ENCODE results near the gene HHEX.

The HHEX gene

DNA sequence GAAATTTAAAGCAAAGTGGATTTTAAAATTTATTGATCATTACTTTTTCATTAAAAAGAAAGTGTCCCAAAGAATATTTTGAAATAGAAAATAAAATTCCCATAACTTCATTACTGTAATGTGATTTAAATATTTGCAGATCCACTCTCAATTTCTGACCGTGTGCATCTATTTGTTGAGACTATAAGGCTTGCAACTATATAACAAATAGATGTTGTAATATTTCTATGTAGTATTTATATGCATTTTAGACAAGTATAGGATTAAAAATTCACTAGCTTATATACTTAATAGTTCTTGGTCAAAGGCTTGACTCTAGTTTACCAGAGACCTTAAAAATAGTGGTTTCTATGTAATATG is 3.8 kb downstream of the HHEX start:
- DNase-seq = no peak

GRCh38 chr10:92695679-92696605 is 6.2 kb downstream of the HHEX start:
- DNase-seq = no peak

DNA sequence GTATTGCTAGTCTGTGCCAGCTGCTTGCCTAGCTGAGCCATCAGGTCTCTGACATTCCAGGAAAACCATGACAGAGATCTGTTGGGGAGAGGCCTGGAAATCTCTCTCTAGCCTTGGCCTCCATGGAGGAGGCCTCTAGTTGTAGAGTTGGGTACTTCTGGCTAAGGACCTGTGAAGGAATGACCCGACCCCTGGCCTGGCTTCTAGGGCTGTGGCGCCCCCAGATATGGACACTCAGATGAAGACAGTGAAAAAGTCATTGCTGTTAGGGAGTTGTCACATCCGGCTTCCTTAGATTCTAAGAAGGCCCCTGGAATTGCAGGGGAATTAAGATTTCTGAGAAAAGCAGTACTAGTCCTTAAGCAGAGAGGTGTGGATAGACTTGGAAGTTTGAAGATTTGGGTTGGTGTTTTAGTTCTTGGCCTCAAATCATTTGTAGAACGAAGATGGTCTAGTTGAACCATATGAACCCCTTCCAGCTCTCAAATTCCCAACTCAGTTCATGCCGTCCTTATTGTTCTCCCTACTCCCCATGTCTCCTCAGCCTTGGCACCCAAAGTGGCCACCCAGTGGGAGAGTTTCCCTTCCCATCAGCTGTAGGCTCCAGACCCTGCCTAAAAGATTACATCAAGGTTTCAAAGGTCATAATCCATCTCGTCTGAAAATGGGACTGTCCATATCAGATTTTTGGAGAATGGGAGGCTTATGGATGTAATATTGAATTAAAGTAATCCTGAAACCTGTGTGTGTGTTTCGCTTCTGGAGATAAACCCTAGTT is 7.0 kb downstream of the HHEX start:
- DNase-seq = no peak

- DNase-seq = no peak
Observed at GRCh38 chr10:92697663-92698511, 8.1 kb downstream of the HHEX start.

DNA sequence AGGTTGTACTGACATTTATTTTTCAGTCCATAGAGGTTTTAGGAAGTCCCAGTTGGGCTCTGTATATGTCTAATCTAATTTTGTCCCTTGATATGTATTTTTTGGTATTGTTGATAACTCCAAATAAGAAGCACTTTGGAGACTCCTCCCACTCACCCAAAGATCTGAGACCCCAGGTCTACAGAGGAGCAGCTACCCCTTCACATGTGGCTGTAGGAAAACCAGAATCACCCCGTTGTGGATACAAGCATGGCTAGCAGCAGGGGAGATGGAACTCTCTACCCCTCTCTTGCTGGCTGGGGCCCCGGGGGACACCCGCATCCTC is 9.4 kb downstream of the HHEX start:
- DNase-seq = no peak

DNA sequence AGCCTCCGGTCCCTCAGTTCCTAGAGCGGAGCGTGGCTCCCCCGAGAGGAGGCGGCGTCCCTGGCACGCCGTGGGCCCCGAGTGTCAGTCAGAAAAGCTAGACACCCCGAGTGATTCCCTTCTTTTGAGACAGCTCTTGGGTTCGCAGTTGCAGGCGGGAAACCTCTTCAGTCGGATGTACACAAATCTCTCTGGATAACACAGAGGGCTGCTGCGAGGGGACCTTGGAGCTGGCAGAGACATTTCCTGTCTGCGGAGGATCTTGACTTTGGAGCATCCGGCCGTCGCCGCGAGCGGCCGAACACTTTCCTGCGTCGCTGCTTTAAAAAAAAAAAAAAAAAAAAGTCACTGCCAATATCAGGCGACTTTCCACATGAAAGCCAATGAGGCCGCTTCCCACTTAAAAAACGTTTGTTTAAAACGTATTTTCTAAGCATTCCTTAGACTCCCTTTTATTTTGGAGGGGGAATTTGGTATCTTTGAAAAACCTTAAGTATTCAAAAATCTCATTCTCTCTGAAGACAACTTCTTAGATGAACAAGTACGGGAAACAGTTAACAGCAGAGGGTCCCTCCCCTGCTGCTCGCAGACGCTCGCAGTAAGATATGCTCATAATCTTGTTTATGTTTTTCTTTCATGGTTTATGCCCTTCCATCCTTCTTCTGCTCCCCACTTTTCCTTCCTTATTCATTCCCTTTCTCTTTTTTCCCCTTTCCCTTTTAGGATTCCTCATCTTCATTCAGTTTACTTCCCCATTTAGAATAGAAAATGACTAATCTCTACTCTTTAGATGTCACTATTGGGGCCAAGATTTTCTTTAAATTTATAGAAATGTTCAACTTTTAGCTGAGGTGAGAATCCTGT is 10.0 kb downstream of the HHEX start:
- peak in 2 of 3 experiments; percentile 3 to 28 for DNase-seq

DNA sequence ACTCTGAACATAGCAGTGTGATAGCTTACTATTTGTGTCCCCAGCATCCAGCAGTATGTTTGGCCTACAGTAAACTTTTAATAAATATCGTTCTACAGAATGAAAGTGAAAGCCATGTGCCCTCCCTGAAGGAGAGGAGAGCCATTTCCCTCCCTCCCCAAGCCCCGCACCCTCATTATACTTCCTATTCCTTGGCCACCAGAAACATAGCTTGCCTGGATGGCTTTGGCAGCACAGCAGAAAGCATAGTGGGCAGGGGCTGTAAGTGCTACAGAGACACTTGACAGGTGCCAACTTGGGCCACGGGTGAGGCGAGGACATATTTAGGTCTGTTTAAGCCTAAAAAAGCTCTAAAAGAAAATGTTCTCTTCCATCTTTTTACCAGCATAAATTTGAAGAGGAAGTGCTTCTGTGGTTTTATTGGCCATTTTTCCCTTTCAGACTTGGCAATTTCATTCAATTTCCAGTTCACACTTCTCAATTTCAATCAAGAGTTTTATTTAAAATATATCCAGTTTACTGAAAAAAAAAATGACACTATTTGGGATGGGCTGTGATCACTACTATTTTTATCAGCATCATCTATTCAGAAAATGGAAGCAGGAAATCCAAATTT is 12.7 kb downstream of the HHEX start:
- peak in 1 of 3 experiments; percentile 14 for DNase-seq

DNA sequence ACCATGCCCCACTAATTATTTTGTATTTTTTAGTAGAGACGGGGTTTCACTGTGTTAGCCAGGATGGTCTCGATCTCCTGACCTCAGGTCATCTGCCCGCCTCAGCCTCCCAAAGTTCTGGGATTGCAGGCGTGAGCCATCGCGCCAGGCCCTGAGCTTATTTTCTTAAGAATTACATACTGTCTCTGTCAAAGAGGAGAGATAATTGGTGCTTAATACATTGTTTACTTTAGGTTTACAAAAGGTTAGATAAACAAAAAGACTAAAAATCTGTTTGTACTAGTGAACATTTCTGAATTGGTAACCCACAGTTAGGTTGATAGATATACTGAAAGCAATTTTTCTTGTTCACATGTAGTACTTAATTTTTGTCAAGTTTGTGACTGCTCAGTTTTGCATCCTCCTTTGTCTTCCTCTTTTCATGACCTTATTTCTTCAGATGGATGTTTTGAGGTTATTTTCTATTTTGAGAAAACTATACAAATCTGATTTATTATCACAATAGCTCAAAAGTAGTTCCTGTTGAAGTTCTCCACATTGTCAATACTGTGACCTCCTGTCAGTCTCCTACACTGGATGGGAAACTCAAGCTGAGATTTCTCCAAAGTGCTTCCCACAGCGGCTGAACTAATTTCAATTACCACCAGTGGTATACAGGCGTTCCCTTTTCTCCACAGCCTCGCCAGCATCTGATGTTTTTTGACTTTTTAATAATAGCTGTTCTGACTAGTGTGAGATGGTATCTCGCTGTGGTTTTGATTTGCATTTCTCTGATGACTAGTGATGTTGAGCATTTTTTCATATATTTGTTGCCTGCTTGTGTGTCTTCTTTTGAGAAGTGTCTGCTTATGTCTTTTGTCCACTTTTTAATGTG is 22.5 kb downstream of the HHEX start:
- DNase-seq = peak in 2 of 3 experiments; percentile 18 to 75

- no peak for DNase-seq
Observed at GRCh38 chr10:92714152-92714845, 24.5 kb downstream of the HHEX start.

GRCh38 chr10:92714872-92715271 is 25.1 kb downstream of the HHEX start:
- no peak for DNase-seq

DNA sequence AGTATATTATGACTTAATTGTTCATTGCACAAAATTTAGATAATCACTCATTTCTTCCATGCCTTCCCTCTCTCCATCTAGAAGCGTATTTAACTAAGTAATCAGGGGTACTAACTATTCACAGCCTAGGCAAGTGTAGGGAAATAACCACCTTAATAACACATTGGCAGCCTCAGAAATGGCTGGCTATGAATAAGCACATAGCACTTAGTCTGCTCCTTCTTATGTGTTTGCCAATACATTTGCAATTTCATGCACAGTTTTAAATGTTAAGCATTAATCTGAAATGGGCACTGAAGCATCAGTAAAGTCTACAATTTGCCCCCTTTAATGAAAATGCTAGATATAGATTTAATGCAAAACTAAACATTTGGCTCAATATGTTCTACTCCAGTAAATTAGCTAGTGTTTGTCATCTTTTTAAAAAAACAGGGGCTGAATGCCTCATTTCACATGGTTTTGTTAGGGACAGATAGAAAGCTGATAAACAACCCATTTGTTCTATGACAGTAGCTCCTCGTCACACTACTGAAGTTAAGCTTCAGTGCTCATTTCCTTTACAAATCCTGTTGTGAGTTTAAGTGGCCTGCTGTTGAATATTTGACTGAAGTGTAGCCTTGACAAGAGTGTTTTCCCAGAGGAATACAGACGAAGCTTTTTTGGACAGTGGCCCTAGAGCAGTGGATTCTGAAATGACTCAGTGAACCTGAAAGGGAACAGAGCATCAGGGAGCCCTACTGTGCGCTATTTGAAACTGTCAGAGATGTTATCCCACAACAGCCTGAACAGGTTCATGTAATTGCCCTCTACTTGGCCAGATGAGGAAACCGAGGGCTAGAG is 30.5 kb downstream of the HHEX start:
- peak; percentile 0 to 91 (median 19) for DNase-seq

- DNase-seq = no peak
Observed at GRCh38 chr10:92720831-92721165, 31.0 kb downstream of the HHEX start.

- no peak for DNase-seq
Observed at GRCh38 chr10:92722349-92722748, 32.6 kb downstream of the HHEX start.

- no peak for DNase-seq
Observed at GRCh38 chr10:92727141-92727540, 37.4 kb downstream of the HHEX start.

- no peak for DNase-seq
Observed at GRCh38 chr10:92727550-92727949, 37.8 kb downstream of the HHEX start.

GRCh38 chr10:92729886-92730285 is 40.1 kb downstream of the HHEX start:
- no peak for DNase-seq

DNA sequence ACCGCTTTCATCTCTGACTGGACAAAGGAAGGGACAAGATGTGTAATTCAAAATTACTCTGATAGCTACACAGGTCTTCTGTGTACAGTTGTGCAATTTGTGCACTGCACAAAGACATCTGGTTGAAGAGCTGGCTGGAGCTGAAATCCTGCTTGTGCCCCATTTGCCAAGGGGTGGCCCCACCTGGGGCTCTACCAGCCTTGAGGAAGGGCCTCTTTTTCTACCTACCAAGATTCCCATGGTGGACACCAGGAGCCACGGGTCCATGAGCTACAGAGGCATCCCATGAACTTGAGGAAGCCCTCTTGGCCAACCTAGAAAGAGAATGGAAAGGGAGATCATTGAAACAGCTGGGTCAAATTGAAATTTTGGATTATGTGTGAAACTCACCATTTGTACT is 43.2 kb downstream of the HHEX start:
- DNase-seq = no peak

GRCh38 chr10:92734301-92734700 is 44.5 kb downstream of the HHEX start:
- DNase-seq = no peak

DNA sequence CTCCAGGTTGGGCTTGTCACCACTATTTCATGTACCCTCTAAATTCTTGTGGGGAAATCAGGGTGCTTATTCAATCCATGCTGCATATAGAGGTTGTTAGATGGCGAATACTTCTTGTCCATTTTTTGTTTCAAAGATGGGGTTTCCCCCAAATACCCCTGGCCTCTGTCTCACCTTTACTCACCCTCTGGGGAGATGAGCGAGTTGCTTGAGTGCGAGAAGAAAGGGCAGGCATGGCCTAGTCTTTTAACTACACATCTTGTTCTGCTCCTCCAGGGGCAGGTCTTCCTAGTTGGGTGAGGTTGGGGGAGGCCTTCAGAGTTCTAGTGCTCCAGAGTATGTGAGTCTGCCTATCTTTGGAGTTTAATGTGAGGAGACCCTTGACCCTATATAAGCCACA is 46.2 kb downstream of the HHEX start:
- DNase-seq = no peak

All from NCI-H1417 (cell line).